Measurements from ENCODE around the gene MYO3A. TPM values are rescaled to one million over a fixed set of nuclear protein-coding genes. Genes with fewer than 3 reads are reported as not detected.

Gene MYO3A
- polyA plus RNA-seq, 1 donor (not counting 4 experiments of a cell fraction or from before 2014, with no cell fraction given): not detected

- Histone ChIP-seq H3K36me3 (ENCODE audit: control insufficient read depth in 2 of 2, extremely low read depth in 1 of 2, insufficient read depth in 2 of 2, low read length in 2 of 2) (no peaks in the 10 kb centered on the region), H3K4me1 (ENCODE audit: control insufficient read depth, extremely low read depth, insufficient read depth, low read length) (no peaks in the 10 kb centered on the region), H3K4me3 (ENCODE audit: control insufficient read depth in 2 of 3, extremely low read depth in 1 of 3, insufficient read depth in 2 of 3, low read depth in 1 of 3, low read length in 3 of 3) (no peak overlapping the region), H3K79me2 (ENCODE audit: control insufficient read depth, insufficient read depth, low read length) (no peaks in the 10 kb centered on the region), H2AFZ (ENCODE audit: control insufficient read depth, low read length) (no peak overlapping the region), H3K27me3 (ENCODE audit: control insufficient read depth, extremely low read depth, insufficient read depth, low read length) (no peaks in the 10 kb centered on the region), H3K9me1 (ENCODE audit: control insufficient read depth, extremely low read depth, insufficient read depth, low read length) (no peaks in the 10 kb centered on the region), H3K27ac (ENCODE audit: control insufficient read depth, insufficient read depth, low read length) (no peak overlapping the region), H4K20me1 (ENCODE audit: control insufficient read depth, extremely low read depth, insufficient read depth, low read length) (no peaks in the 10 kb centered on the region), H3K4me2 (ENCODE audit: control insufficient read depth, extremely low read depth, insufficient read depth, low read depth, low read length) (no peak overlapping the region), H3K9me3 (ENCODE audit: control insufficient read depth, low read depth, low read length) (no peaks in the 10 kb centered on the region), H3K9ac (ENCODE audit: control insufficient read depth, extremely low read depth, insufficient read depth, low read length) (no peak overlapping the region)
- dilution Hi-C loops (cut with MboI; ENCODE audit: extremely low pct_ligation_motif_present, low sequenced_read_pairs): no loop called here
- TF ChIP-seq, protein P1, sequence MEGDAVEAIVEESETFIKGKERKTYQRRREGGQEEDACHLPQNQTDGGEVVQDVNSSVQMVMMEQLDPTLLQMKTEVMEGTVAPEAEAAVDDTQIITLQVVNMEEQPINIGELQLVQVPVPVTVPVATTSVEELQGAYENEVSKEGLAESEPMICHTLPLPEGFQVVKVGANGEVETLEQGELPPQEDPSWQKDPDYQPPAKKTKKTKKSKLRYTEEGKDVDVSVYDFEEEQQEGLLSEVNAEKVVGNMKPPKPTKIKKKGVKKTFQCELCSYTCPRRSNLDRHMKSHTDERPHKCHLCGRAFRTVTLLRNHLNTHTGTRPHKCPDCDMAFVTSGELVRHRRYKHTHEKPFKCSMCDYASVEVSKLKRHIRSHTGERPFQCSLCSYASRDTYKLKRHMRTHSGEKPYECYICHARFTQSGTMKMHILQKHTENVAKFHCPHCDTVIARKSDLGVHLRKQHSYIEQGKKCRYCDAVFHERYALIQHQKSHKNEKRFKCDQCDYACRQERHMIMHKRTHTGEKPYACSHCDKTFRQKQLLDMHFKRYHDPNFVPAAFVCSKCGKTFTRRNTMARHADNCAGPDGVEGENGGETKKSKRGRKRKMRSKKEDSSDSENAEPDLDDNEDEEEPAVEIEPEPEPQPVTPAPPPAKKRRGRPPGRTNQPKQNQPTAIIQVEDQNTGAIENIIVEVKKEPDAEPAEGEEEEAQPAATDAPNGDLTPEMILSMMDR (optimal IDR thresholded peaks at IDR 0.05 in 1 of 3, IDR thresholded peaks at IDR 0.05 in 1 of 3, conservative IDR thresholded peaks at IDR 0.05 in 1 of 3; ENCODE audit: extremely low read depth in 1 of 3, insufficient read depth in 2 of 3, low read length in 3 of 3): no peak
- no peak for TF ChIP-seq EZH2 (IDR thresholded peaks at IDR 0.05; ENCODE audit: low read length)
- DNase-seq (ENCODE audit: low read depth, low spot score) (no peak), FAIRE-seq (no peak)
Measured at GRCh38 chr10:25944771-25945170, 10.7 kb downstream of the MYO3A start.

DNA sequence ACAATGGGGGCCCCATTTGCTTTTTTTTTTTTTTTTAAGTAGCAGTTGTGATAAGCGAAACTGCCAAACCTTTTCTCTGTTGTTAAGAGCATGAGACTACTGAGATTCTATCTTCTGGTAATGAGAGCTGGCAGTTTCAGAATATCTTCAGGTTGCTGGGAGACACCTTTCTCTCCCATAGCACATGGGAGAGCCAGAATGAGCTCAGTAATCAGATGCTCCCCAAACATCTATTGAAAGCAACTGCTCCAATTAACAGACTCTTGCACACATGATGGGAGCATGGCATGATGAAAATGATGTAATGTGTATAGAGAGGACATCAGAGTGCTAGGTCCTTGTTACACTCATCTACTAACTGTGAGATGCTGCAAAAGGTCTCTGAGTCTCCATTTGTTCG lies 18.8 kb downstream of the MYO3A start:
- no peaks in the 10 kb centered on the region for H3K79me2 ChIP-seq (ENCODE audit: control insufficient read depth, insufficient read depth, low read length)
- H3K9ac ChIP-seq (ENCODE audit: control insufficient read depth, extremely low read depth, insufficient read depth, low read length): no peak overlapping the region
- no peaks in the 10 kb centered on the region for H3K4me1 ChIP-seq (ENCODE audit: control insufficient read depth, extremely low read depth, insufficient read depth, low read length)
- no peak overlapping the region for H2AFZ ChIP-seq (ENCODE audit: control insufficient read depth, low read length)
- H4K20me1 ChIP-seq (ENCODE audit: control insufficient read depth, extremely low read depth, insufficient read depth, low read length): no peaks in the 10 kb centered on the region
- H3K9me3 ChIP-seq (ENCODE audit: control insufficient read depth, low read depth, low read length): no peaks in the 10 kb centered on the region
- H3K9me1 ChIP-seq (ENCODE audit: control insufficient read depth, extremely low read depth, insufficient read depth, low read length): no peaks in the 10 kb centered on the region
- H3K27me3 ChIP-seq (ENCODE audit: control insufficient read depth, extremely low read depth, insufficient read depth, low read length): no peaks in the 10 kb centered on the region
- H3K36me3 ChIP-seq (ENCODE audit: control insufficient read depth in 2 of 2, extremely low read depth in 1 of 2, insufficient read depth in 2 of 2, low read length in 2 of 2): no peaks in the 10 kb centered on the region
- no peak overlapping the region for H3K27ac ChIP-seq (ENCODE audit: control insufficient read depth, insufficient read depth, low read length)
- TF ChIP-seq EZH2 (IDR thresholded peaks at IDR 0.05; ENCODE audit: low read length): no peak
- TF ChIP-seq, protein P1 (optimal IDR thresholded peaks at IDR 0.05 in 1 of 3, IDR thresholded peaks at IDR 0.05 in 1 of 3, conservative IDR thresholded peaks at IDR 0.05 in 1 of 3; ENCODE audit: extremely low read depth in 1 of 3, insufficient read depth in 2 of 3, low read length in 3 of 3): no peak
- FAIRE-seq (no peak), DNase-seq (ENCODE audit: low read depth, low spot score) (no peak)
- dilution Hi-C loops (cut with MboI; ENCODE audit: extremely low pct_ligation_motif_present, low sequenced_read_pairs): no loop called here
- H3K4me2 ChIP-seq (ENCODE audit: control insufficient read depth, extremely low read depth, insufficient read depth, low read depth, low read length): no peak overlapping the region
- no peak overlapping the region for H3K4me3 ChIP-seq (ENCODE audit: control insufficient read depth in 2 of 3, extremely low read depth in 1 of 3, insufficient read depth in 2 of 3, low read depth in 1 of 3, low read length in 3 of 3)
